Placental pericyte (primary cell): ENCODE results near the gene NPY2R. TPM values are rescaled to one million over a fixed set of nuclear protein-coding genes. Genes with fewer than 3 reads are reported as not detected.

Source experiments
- total RNA-seq: library from RNA; depleted of rRNA; stranded (reverse); fragments of >200 nt; gene quantifications from 2 replicates; pipeline ENCODE4 v1.2.3, GENCODE V29; 2012

NPY2R gene, protein sequence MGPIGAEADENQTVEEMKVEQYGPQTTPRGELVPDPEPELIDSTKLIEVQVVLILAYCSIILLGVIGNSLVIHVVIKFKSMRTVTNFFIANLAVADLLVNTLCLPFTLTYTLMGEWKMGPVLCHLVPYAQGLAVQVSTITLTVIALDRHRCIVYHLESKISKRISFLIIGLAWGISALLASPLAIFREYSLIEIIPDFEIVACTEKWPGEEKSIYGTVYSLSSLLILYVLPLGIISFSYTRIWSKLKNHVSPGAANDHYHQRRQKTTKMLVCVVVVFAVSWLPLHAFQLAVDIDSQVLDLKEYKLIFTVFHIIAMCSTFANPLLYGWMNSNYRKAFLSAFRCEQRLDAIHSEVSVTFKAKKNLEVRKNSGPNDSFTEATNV
- not detected in 2 replicates for total RNA-seq

DNA sequence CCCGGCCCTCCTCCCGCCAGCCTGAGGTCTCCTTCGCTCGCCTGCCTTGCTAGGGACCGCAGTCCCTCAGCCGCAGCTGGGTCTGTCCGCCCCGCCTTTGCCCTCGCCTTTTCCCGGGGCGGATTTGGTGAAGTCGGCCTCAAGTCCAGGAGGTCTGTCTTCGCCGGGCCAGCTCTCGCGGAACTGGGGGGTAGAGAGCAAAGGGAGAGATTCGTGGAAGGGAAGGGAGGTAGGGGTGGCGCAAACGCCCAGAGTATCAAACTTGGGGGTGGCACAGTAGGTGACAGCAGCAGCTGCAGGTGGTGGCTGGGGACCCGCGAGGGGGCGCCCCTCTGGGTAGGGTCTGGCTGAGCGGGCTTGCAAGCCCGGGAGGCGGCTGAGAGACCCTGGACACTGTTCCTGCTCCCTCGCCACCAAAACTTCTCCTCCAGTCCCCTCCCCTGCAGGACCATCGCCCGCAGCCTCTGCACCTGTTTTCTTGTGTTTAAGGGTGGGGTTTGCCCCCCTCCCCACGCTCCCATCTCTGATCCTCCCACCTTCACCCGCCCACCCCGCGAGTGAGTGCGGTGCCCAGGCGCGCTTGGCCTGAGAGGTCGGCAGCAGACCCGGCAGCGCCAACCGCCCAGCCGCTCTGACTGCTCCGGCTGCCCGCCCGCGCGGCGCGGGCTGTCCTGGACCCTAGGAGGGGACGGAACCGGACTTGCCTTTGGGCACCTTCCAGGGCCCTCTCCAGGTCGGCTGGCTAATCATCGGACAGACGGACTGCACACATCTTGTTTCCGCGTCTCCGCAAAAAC is at the start of gene NPY2R:
Gene NPY2R, plus strand, starts transcription at position 379 of the 797 bp plus-strand sequence. CDS start 5,304 bp downstream, outside the sequence.

Other genes with a start within 250 kb of the NPY2R start
- 6.8 and 14.5 TPM in 2 replicates for gene MAP9, start 168.3 kb downstream of the NPY2R start, total RNA-seq